Measurements from ENCODE around the gene NDUFAF7. TPM values are rescaled to one million over a fixed set of nuclear protein-coding genes. Genes with fewer than 3 reads are reported as not detected.
A peak's percentile ranks its signal among the peaks of the same experiment; 100 is the strongest.
"Not testable (repeated sequence)": the region's sequence is repeated elsewhere in the genome, so short reads cannot be mapped to it uniquely, and the experiment has no call there.

Gene NDUFAF7
- total RNA-seq, 2 experiments from 2014 or later, result 24.4 to 24.7 TPM

DNA sequence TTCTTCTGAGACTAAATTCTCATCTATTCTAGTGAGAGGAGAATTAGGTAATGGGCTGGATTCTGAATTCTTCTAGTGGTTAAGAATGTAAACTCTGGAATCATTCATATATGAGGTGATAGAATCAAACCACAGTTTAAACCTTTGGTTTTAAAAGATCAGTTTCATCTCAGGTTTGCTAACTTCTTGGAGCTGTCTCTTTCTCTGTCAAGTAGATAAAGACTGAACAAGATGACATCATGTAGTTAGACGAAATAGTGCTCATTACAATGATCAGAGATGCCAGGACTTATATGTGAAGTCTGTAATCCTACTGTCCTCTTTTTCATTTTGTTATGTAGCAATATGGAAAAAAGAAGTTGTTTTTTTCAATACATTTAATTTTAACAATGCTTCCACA, 30.2 kb upstream of the NDUFAF7 start:
- H3K27ac Mint-ChIP-seq, result no peak overlapping the region
- no peaks in the 10 kb centered on the region for H3K27me3 Mint-ChIP-seq
- POLR2A ChIA-PET, result interaction anchor here (1.1 to 1.3 kb wide), 3 partner anchors 43 to 45 kb away, joined by 4 to 7 read pairs (median 4); partner anchors contain the start of gene EIF2AK2
- H3K4me3 Mint-ChIP-seq, result no peak overlapping the region
- H3K9me3 Mint-ChIP-seq, result peaks cover 6% of the 10 kb centered on the region
- DNase-seq, result no peak
- peaks cover 44% of the 10 kb centered on the region for H3K36me3 Mint-ChIP-seq
- ATAC-seq (ENCODE audit: low read depth), result no peak
- H3K4me1 Mint-ChIP-seq, result peaks cover 26% of the 10 kb centered on the region

DNA sequence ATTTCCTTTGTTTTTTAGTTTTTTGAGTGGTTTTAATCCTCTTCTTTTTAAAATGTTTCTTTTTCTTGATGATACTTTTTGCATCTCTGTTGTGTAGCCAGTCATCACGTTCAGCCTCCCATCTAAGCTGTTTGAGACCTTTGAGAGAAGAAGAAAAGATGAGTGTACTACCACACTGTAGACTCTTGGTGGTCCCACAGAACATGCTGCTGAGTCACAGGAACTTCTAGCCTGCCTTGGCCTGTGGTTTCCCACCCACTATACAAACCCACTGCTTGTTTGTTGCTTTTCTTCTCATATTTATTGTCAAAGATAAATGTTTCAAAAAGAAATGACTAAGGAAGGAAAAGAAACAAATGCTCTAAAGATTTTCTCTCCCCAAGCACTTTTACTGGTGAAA, 29.7 kb upstream of the NDUFAF7 start:
- DNase-seq (no peak), ATAC-seq (ENCODE audit: low read depth) (peak; percentile 80)
- POLR2A ChIA-PET, result interaction anchor here (0.8 to 1.3 kb wide), 2 partner anchors 45 to 49 kb away, joined by 4 to 7 read pairs; partner anchors contain the start of gene EIF2AK2
- peak overlapping the region; percentile 35 for H3K27ac Mint-ChIP-seq
- H3K4me3 Mint-ChIP-seq, result peak overlapping the region; percentile 39
- peaks cover 47% of the 10 kb centered on the region for H3K36me3 Mint-ChIP-seq
- peaks cover 26% of the 10 kb centered on the region for H3K4me1 Mint-ChIP-seq
- peaks cover 8% of the 10 kb centered on the region for H3K9me3 Mint-ChIP-seq
- H3K27me3 Mint-ChIP-seq, result no peaks in the 10 kb centered on the region

DNA sequence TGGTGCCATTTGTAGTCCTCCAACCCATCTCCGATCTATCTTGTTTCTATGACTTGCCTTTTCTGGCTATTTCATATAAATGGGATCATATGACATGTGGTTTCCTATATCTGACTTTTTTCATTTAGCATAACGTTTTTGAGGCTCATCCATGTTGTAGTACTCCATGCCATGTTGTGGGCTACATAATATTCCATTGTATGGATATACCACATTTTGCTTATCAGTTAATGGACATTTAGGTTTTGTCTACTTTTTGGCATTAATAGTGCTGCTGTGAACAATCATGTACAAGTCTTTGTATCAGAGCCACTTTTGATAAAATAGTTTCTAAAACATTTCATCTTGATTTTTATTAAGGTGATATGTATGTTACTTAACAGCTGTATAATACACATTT, 27.8 kb upstream of the NDUFAF7 start:
- POLR2A ChIA-PET, result no interaction called here
- peaks cover 28% of the 10 kb centered on the region for H3K4me1 Mint-ChIP-seq
- H3K27ac Mint-ChIP-seq, result no peak overlapping the region
- no peaks in the 10 kb centered on the region for H3K27me3 Mint-ChIP-seq
- peaks cover 22% of the 10 kb centered on the region for H3K9me3 Mint-ChIP-seq
- peaks cover 66% of the 10 kb centered on the region for H3K36me3 Mint-ChIP-seq
- H3K4me3 Mint-ChIP-seq, result no peak overlapping the region
- DNase-seq (no peak), ATAC-seq (ENCODE audit: low read depth) (no peak)

DNA sequence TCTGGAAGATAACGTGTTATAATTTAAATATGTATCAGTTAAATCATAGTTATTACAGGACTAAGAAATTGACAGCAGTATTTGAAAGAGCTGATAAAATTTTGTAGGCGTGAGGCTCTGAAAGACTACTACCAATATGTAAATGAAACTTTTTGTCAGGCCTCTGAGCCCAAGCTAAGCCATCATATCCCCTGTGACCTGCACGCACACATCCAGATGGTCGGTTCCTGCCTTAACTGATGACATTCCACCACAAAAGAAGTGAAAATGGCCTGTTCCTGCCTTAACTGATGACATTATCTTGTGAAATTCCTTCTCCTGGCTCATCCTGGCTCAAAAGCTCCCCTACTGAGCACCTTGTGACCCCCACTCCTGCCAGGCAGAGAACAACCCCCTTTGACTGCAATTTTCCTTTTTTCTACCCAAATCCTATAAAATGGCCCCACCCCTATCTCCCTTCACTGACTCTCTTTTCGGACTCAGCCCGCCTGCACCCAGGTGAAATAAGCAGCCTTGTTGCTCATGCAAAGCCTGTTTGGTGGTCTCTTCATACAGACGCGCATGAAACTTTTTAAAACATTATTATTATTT, 26.3 kb upstream of the NDUFAF7 start:
- H3K9me3 Mint-ChIP-seq, result peaks cover 31% of the 10 kb centered on the region
- H3K36me3 Mint-ChIP-seq, result peaks cover 81% of the 10 kb centered on the region
- DNase-seq; H3K4me3 Mint-ChIP-seq; POLR2A ChIA-PET; H3K27ac Mint-ChIP-seq; ATAC-seq (ENCODE audit: low read depth); H3K27me3 Mint-ChIP-seq: not testable (repeated sequence)
- H3K4me1 Mint-ChIP-seq, result peaks cover 26% of the 10 kb centered on the region

DNA sequence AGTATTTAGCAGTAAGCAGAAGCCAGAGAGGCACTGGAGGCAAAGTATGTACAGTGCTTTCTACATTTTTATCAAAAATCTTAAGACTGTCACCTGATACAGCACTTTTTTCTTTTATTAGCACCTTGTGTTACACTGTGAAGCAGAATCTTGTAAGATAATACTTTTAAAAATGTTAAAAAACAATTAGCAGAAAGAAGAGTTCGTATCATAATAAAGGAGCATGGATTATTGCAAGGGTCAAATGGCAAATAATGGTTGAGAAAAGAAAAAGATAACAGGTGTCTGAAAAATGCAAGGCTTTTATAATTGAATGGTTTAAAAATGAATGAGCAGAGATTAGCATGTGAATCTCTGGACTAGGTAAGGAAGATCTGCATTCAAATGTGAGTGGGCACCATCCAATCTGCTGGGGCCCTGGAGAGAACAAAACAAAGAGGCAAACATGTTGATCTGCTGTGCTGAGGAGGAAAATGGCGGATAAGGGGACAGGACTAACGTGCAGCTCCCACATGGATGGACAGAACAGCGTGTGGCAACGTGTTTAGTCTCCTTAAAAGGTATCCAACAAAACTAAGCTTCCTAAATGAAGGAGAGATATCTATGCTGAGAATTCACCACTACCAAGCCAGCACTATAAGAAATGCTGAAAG, 25.6 kb upstream of the NDUFAF7 start:
- peaks cover 31% of the 10 kb centered on the region for H3K9me3 Mint-ChIP-seq
- no peaks in the 10 kb centered on the region for H3K27me3 Mint-ChIP-seq
- no peak for ATAC-seq (ENCODE audit: low read depth)
- no peak overlapping the region for H3K4me3 Mint-ChIP-seq
- no peak for DNase-seq
- POLR2A ChIA-PET, result no interaction called here
- peaks cover 83% of the 10 kb centered on the region for H3K36me3 Mint-ChIP-seq
- H3K4me1 Mint-ChIP-seq, result peaks cover 22% of the 10 kb centered on the region
- no peak overlapping the region for H3K27ac Mint-ChIP-seq

DNA sequence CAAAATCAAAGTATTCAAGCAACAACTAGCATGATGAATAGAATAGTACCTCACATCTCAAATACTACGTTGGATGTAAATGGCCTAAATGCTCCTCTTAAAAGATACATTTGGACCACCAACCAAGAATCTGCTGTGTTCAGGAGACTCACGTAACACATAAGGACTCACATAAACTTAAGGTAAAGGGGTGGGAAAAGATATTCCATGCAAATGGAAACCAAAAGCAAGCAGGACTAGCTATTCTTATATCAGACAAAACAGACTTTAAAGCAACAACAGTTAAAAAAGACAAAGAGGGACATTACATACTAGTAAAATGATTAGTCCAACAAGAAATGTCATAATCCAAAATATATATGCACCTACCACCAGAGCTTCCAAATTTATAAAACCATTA, 24.7 kb upstream of the NDUFAF7 start:
- H3K4me3 Mint-ChIP-seq; ATAC-seq (ENCODE audit: low read depth); POLR2A ChIA-PET; H3K27me3 Mint-ChIP-seq; H3K27ac Mint-ChIP-seq; DNase-seq: not testable (repeated sequence)
- H3K36me3 Mint-ChIP-seq, result peaks cover 89% of the 10 kb centered on the region
- H3K9me3 Mint-ChIP-seq, result peaks cover 31% of the 10 kb centered on the region
- H3K4me1 Mint-ChIP-seq, result peaks cover 15% of the 10 kb centered on the region

DNA sequence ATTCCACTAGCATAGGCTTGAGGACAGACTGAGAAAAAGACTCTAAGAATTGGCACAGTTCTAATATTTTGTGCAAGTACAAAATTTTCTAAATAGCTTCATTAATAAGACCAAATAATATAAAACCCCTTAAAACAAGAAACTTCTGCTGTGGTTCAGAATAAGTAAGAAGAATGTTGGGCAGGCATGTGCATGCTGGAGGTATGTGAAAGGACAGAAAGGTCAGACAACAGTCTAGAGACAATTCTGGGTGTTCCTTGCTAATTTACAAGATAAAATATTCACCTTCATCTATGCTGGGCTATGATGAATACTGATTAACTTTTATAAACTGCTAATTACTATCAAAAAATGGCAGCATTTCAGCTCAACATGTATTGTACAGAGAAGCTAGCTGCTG, 20.2 kb upstream of the NDUFAF7 start:
- DNase-seq (no peak), ATAC-seq (ENCODE audit: low read depth) (no peak)
- peaks cover 25% of the 10 kb centered on the region for H3K9me3 Mint-ChIP-seq
- H3K4me3 Mint-ChIP-seq, result no peak overlapping the region
- POLR2A ChIA-PET, result interaction anchor here (0.7 to 1.0 kb wide), 2 partner anchors 11 to 120 kb away, joined by 3 read pairs; no protein-coding TSS in a partner anchor
- no peaks in the 10 kb centered on the region for H3K27me3 Mint-ChIP-seq
- no peak overlapping the region for H3K27ac Mint-ChIP-seq
- peaks cover 12% of the 10 kb centered on the region for H3K4me1 Mint-ChIP-seq
- peaks cover 69% of the 10 kb centered on the region for H3K36me3 Mint-ChIP-seq

DNA sequence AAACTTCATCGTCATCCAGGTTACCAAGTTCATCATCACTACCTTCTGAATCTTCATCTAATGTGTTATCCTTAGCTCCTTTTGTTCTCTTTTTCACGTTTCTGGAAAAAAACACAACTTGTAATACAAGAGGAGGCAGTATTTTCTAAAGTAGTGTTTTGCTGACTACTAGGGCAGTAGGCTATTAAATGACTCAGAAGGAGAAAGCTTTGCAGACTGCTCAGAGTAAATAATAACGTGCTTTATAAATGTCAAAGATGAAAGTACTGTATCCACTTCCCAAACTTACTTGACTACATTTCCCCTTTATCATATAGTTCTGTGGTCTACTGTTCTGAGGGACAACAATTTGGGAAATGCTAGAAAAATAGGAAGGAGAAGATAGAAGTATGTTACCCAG, 19.5 kb upstream of the NDUFAF7 start:
- H3K9me3 Mint-ChIP-seq, result peaks cover 22% of the 10 kb centered on the region
- no peak overlapping the region for H3K4me3 Mint-ChIP-seq
- POLR2A ChIA-PET, result interaction anchor here (1.0 kb wide), 1 partner anchor 12 kb away, joined by 3 read pairs; no protein-coding TSS in a partner anchor
- H3K27me3 Mint-ChIP-seq, result no peaks in the 10 kb centered on the region
- DNase-seq (no peak), ATAC-seq (ENCODE audit: low read depth) (no peak)
- H3K27ac Mint-ChIP-seq, result no peak overlapping the region
- H3K36me3 Mint-ChIP-seq, result peaks cover 67% of the 10 kb centered on the region
- peaks cover 9% of the 10 kb centered on the region for H3K4me1 Mint-ChIP-seq

DNA sequence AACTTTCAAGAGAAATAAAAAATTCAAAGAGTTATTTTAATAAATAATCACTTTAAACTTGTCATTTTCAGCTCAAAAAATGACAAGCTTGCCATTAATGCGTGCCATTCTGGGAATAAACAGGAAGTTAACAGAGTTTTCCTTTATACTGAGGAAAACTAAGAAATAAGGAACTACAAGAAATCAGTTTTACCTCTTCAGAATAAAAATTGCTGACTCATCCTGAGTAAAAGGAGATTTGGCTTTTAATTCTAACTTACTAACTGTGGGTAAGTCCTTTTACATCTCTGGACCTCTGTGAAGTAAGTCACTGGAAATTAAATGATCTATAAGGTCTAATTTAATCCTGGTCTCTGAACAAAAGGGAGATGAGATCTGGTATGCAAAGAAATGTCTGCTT, 16.2 kb upstream of the NDUFAF7 start:
- Mint-ChIP-seq H3K9me3 (no peaks in the 10 kb centered on the region), H3K4me1 (peaks cover 2% of the 10 kb centered on the region), H3K27me3 (no peaks in the 10 kb centered on the region), H3K36me3 (peaks cover 41% of the 10 kb centered on the region), H3K27ac (no peak overlapping the region), H3K4me3 (no peak overlapping the region)
- POLR2A ChIA-PET, result no interaction called here
- ATAC-seq (ENCODE audit: low read depth) (no peak), DNase-seq (no peak)

DNA sequence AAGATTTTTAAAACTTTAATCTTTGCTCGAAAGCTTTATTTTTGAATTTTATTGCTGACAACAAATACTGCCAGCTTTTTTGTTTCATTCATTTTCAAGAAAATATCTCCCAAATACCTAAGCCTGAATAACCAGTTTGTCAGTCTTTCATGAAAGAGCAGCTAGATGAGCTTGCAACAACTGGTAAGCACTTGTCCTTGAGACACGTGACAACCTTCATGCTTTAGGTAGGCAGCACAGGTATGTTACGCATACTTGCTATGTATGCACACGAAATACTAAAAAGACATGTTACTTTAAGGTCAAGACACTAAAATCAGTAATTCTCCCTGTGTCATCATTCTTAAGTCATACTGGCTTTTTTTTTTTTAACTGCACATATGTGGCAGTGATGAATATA, 12.4 kb upstream of the NDUFAF7 start:
- Mint-ChIP-seq H3K27ac (no peak overlapping the region), H3K27me3 (no peaks in the 10 kb centered on the region), H3K36me3 (peaks cover 37% of the 10 kb centered on the region), H3K4me3 (no peak overlapping the region), H3K4me1 (peaks cover 19% of the 10 kb centered on the region), H3K9me3 (no peaks in the 10 kb centered on the region)
- no peak for ATAC-seq (ENCODE audit: low read depth)
- DNase-seq, result no peak
- POLR2A ChIA-PET, result interaction anchor here (0.7 kb wide), 1 partner anchor 13 kb away, joined by 3 read pairs; the partner anchor contains the start of genes CEBPZ and NDUFAF7

DNA sequence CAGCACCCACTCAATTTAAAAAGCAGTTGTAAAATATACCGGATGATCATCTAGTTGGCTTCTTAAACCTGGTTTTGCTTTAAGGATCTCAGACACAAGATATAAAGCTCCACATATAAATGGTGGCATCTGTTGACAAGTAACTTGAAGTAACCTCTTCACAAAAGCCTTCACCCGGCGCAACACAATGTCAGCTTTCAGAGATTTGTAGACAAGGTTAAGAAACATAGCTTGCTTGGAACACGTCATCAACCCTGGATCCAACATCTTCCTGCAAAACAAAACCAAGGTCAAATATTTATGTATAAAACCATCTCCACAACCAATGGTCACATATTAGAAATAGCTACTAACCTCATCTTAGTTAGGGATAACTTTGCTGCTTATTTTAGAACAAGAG, 8.3 kb upstream of the NDUFAF7 start:
- ATAC-seq (ENCODE audit: low read depth) (no peak), DNase-seq (no peak)
- POLR2A ChIA-PET, result interaction anchor here (0.7 to 1.0 kb wide), 2 partner anchors 10 to 66 kb away, joined by 3 to 4 read pairs; partner anchors contain the start of gene EIF2AK2
- Mint-ChIP-seq H3K36me3 (peaks cover 36% of the 10 kb centered on the region), H3K4me3 (no peak overlapping the region), H3K27me3 (no peaks in the 10 kb centered on the region), H3K9me3 (no peaks in the 10 kb centered on the region), H3K27ac (no peak overlapping the region), H3K4me1 (peaks cover 31% of the 10 kb centered on the region)

DNA sequence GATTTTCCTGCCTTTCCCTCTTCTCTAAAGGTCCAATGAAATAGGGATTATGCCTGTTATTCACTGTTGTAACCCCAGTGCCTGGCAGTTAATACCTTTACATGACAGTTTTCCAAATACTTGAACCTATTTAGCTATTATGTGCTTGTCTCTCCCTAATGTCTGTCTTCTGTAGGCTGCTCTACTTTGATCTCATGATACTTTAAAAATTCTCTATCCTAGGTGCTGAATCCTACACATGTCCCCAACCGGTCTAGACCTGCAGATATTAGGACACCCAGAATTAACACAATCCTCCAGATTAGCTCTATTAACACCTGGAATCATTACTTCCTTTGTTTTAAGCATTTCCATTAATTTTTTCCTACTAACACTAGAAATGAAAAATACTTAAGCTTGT, 7.4 kb upstream of the NDUFAF7 start:
- H3K36me3 Mint-ChIP-seq, result peaks cover 33% of the 10 kb centered on the region
- H3K27ac Mint-ChIP-seq, result no peak overlapping the region
- no peaks in the 10 kb centered on the region for H3K27me3 Mint-ChIP-seq
- no peak overlapping the region for H3K4me3 Mint-ChIP-seq
- POLR2A ChIA-PET, result no interaction called here
- peaks cover 32% of the 10 kb centered on the region for H3K4me1 Mint-ChIP-seq
- ATAC-seq (ENCODE audit: low read depth) (no peak), DNase-seq (no peak)
- no peaks in the 10 kb centered on the region for H3K9me3 Mint-ChIP-seq

DNA sequence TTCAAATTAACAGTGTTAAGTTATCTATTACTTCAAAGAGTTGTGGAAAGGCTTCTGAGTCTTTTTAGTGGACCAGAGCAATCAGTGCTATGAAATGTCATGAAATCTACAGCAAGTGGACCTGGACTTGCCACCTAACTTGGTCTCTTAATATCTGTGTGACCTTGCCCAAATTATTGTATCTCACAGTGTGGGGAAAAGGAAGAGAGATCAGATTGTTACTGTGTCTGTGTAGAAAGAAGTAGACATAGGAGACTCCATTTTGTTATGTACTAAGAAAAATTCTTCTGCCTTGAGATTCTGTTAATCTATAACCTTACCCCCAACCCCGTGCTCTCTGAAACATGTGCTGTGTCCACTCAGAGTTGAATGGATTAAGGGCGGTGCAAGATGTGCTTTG, 6.3 kb upstream of the NDUFAF7 start:
- POLR2A ChIA-PET; H3K27me3 Mint-ChIP-seq; ATAC-seq (ENCODE audit: low read depth); H3K9me3 Mint-ChIP-seq; H3K27ac Mint-ChIP-seq; DNase-seq; H3K4me3 Mint-ChIP-seq: not testable (repeated sequence)
- H3K4me1 Mint-ChIP-seq, result peaks cover 39% of the 10 kb centered on the region
- peaks cover 33% of the 10 kb centered on the region for H3K36me3 Mint-ChIP-seq

DNA sequence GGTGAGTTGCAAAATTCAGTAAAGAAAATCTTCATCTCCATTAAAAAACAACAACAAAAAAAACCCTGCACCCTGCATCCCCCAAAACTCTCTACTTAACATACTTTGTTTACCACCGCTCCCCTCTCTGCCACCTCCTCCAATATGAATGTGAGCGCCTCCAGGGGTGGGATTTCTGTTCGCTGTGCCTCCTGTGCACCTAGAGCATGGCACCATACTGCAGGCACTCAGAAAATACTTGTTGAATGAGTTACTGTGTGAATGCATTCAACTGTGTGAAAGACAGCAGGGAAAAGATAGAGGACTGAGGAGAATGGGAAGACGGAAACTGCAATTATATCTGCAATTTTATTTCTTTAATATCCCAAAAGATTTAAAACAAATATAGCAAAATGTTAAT, 4.6 kb upstream of the NDUFAF7 start:
- ATAC-seq (ENCODE audit: low read depth) (no peak), DNase-seq (no peak)
- peaks cover 35% of the 10 kb centered on the region for H3K4me1 Mint-ChIP-seq
- no peak overlapping the region for H3K4me3 Mint-ChIP-seq
- H3K9me3 Mint-ChIP-seq, result no peaks in the 10 kb centered on the region
- H3K36me3 Mint-ChIP-seq, result peaks cover 24% of the 10 kb centered on the region
- POLR2A ChIA-PET, result no interaction called here
- peak overlapping the region; percentile 17 for H3K27ac Mint-ChIP-seq
- no peaks in the 10 kb centered on the region for H3K27me3 Mint-ChIP-seq
